Coronary artery (tissue), 2 donors: ENCODE results near the gene FAM120A.
A peak's percentile ranks its signal among the peaks of the same experiment; 100 is the strongest.

Source experiments
- DNase-seq: peaks from one replicate; pipeline ENCODE4 v3.0.0-alpha.2; 2017; ENCODE audit warnings: low spot score
- H3K27ac ChIP-seq, 2 donors: fragments of 200-600 bp; sonication (generic); one replicate each; pipeline ENCODE4 v1.5.1; 2016 to 2019
- H3K4me3 ChIP-seq: fragments of 200-600 bp; sonication (generic); 2 replicates; pipeline ENCODE4 v1.5.1; 2016; ENCODE audit warnings: mild to moderate bottlenecking, moderate library complexity
- TF ChIP-seq, protein P1 (sequence below): fragments of 200-600 bp; sonication (generic); IDR thresholded peaks from one replicate; pipeline ENCODE4 v1.5.1; 2019; ENCODE audit warnings: antibody characterized with exemption

The FAM120A gene

DNA sequence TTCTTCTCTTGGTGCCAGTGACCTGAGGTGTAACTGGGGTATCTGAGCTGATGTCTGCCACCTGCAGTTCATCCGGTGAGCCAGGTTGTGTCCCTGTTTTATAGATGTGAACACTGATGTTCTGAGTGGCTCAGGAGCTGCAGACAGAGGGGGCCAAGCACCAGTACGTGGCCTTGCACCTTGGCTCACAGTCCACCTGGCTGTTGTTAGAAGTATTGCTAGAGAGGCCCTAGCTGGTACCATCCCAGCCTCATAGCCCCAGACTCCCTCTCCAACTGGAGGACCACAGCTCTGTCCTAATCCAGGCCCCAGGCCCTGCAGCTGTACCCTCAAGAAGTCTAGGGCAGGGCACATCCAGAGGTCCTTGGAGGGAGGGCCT is 141.1 kb downstream of the FAM120A start:
- no peak overlapping the region for H3K27ac ChIP-seq
- peak; percentile 40 for DNase-seq
- TF ChIP-seq, protein P1, sequence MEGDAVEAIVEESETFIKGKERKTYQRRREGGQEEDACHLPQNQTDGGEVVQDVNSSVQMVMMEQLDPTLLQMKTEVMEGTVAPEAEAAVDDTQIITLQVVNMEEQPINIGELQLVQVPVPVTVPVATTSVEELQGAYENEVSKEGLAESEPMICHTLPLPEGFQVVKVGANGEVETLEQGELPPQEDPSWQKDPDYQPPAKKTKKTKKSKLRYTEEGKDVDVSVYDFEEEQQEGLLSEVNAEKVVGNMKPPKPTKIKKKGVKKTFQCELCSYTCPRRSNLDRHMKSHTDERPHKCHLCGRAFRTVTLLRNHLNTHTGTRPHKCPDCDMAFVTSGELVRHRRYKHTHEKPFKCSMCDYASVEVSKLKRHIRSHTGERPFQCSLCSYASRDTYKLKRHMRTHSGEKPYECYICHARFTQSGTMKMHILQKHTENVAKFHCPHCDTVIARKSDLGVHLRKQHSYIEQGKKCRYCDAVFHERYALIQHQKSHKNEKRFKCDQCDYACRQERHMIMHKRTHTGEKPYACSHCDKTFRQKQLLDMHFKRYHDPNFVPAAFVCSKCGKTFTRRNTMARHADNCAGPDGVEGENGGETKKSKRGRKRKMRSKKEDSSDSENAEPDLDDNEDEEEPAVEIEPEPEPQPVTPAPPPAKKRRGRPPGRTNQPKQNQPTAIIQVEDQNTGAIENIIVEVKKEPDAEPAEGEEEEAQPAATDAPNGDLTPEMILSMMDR = no peak
- H3K4me3 ChIP-seq = no peak overlapping the region

DNA sequence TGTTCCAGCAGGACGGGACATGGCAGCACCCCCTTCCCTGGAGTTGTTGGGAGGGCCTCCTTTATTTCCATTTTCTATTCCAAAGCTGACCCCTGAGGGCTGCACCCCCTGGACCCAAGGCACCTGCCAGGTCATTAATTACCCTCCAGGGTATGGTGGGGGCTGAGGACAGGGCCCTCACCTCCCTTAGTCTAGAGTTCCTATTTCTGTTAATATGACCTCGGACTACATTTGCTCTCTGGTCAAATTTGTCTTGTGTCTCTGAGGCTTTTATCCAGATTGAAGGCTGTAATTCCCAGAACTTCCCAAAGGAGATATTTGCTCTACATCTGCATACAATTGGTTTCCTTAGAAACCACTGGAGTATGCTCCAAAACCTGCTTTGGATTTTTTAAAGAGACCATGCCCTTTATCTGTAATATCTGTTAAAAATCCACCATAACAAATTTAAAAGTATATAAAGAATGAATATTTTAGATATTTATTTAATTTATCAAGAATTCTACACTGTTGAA is 141.7 kb downstream of the FAM120A start:
- Histone ChIP-seq H3K27ac (no peak overlapping the region), H3K4me3 (no peak overlapping the region)
- peak; percentile 40 for DNase-seq
- TF ChIP-seq, protein P1 = no peak

DNA sequence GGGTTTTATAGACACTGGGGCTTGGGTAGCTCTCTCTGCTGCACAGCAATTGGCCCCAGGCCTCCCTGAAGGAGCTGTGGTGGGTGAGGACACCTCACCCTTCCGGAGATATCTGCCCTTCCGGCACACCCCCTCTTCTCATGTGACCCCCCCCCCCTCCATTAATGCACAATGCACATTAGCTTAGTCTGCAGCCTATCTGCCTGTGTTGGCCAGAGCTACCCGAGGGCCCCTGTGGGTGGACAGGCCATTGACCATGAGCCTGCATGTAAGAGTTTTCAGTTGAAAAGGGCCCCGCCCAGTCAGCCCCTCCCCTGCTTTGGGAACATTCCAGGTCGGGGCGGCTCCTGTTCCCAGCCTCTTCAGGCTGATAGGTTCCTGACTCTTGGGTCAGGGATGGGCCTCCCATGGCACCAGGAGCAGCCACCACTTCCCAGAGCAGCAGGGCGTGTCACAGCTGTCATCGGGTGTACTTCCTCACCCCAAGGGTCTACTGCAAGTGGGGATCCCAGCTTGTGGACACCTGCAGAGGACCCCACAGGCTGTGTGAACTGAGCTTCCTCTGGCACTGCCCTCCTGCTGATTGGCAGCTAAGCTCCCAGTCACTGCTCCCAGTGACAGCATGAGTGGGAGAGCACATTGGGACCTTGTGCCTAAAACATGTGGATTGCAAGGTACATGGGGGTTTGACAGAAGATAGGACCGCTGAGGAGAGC is 142.7 kb downstream of the FAM120A start:
- no peak overlapping the region for H3K27ac ChIP-seq

GRCh38 chr9:93595461-93595860 is 144.0 kb downstream of the FAM120A start:
- DNase-seq = peak; percentile 22
- Histone ChIP-seq H3K4me3 (no peak overlapping the region), H3K27ac (no peak overlapping the region)
- TF ChIP-seq, protein P1 = no peak

More for the DNA sequence above, 142.7 kb downstream of the FAM120A start:
- DNase-seq = peak; percentile 67
- TF ChIP-seq, protein P1 = no peak
- no peak overlapping the region for H3K4me3 ChIP-seq

DNA sequence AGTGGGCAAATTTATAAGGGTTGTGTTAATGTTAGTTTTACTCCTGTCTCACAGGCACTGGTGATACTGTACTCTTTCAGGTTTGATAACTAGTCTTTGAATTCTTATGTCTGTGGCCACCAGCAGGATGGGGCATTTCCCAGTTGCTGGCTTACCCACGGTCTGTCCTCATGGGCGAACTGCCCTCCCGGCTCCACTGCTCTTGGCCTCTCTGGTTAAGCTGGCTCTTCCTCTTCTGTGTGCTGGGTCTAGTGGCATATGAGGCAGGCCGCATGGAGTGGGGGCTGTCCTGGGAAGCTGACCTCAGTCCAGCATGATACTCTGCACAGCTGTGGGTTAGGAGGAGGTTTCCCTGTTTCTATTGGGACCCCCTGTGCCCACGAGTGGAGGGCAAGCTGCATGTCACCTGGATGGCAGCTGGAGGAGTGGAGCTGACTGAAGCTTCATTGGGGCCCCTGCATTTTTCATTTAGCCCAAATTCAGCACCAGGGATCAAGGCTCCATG is 144.4 kb downstream of the FAM120A start:
- TF ChIP-seq, protein P1 = no peak
- no peak overlapping the region for H3K27ac ChIP-seq
- no peak overlapping the region for H3K4me3 ChIP-seq
- peak; percentile 29 for DNase-seq

DNA sequence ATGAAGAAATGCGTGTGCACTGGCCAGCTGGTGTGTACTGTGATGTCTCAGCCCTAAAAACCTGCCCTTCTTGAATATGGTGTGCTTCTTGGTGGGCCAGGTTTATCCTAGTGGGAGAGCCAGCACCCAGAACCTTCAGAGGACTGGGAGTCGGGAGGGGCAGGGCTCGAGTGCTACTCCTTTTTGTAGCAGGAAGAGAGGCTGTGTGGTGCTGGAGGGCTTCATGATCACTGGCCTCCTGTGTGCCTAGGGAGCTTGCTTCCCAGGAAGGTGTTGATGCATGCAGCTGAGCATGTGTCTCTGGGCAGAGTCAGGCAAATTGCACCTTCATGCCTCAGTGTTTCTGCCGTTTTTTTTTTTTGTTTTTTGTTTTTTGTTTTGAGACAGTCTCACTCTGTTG is 144.9 kb downstream of the FAM120A start:
- no peak for DNase-seq

More for the DNA sequence above, 144.9 kb downstream of the FAM120A start:
- TF ChIP-seq, protein P1 = no peak
- no peak overlapping the region for H3K4me3 ChIP-seq
- no peak overlapping the region for H3K27ac ChIP-seq
